Measurements from ENCODE around the gene ZSCAN29.
A peak's percentile ranks its signal among the peaks of the same experiment; 100 is the strongest.

The ZSCAN29 gene

GRCh38 chr15:43347114-43347513 is 23.7 kb downstream of the ZSCAN29 start:
- FAIRE-seq, result no peak

DNA sequence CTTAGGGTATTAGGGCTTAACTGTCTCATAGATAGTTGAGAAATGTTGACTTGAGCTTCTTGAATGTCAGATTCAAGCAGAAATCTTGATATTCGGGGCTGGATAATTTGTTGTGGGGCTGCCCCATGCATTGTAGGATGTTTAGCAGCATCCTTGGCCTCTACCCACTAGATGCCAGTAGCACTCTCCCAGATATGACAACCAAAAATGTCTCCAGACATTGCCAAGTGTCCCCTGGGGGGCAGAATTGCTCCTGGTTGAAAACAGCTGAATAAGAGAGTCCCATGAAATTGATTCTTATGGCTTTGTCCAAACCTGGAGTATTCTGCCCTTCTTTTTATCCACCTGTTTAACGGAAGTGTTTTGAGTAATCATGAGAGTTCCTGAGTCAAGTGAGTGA is 24.5 kb downstream of the ZSCAN29 start:
- FAIRE-seq, result no peak

- FAIRE-seq, result no peak
Observed at GRCh38 chr15:43330780-43331087, 40.1 kb downstream of the ZSCAN29 start.

DNA sequence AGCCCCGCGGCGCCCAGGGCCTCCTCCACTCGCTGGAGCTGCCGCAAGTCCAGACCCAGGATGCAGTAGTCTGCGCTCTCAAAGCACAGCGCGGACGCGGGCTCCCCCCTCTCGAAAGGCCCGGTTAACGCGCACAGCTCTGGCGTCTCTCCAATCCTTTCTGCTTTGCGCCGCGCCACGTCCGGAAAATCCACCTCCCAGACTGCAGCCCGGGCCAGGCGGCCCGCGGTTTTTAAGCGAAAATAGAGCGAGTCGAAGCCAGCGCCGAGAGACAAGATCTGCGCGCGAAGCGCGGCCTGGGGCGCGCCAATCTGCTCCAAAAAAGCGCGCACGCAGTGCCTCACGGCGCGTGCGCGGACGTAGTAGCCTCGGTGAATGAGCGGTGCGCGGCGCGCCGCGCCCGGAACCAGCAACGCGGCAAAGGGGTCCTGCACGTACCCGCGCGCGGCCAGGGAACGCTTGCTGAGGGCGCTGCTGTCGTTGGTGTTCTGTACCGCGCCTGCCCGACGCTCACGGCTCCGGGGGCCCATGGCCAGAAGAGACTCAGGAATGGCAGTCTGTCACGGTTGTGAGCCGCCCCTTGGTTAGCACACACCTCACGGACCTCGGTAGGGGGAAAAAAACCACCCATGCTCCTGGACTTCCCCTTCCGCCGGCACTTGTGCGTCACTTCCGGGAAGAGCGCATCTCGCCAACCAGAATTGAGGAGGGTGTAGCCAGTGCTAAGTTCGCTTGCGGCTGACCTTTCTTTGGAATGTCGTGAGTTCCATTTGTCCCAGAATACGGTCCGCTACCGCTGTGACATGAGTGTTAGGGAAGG is 40.7 kb downstream of the ZSCAN29 start, which contains the start of gene LCMT2:
Gene LCMT2 (minus strand): TSS at position 614 of the 820 bp plus-strand sequence. CDS start 84 bp downstream, at position 530.
- peak; percentile 76 for FAIRE-seq

DNA sequence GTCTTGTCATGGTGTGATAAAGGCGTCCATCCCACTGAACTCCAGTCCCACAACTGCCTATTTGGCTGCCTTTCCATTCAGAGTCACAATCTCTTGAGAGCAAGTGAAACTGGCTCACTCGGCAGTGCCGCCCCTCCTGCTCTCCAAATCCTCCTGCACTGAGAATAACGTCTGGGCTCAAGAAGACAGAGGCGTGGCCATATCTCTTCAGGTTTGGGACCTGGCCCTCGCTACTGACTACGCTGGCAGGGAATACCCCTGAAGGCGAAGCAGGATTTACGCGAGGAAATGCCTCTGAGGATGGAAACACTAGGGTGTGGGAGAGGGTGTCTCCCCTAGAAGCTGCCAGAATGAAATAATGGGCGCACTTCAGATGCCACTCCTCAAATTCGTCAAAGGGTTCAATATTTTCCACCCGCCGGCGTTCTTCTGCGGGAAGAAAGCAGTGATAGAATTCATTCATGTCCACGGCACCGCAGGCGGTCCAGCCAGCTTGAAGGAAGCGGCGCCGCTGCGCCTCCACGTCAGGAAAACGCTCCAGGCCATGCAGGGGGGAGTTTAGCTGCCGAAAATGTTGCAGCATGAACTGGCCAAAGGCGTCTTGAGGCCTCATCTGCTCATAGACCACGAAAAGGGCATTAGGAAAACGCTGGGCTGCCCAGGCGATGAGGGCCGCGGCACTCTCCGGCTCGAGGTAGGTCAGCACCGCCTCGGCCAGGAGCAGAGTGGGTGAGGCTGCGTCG is 41.5 kb downstream of the ZSCAN29 start:
- FAIRE-seq, result no peak

GRCh38 chr15:43325039-43325684 is 45.7 kb downstream of the ZSCAN29 start:
- no peak for FAIRE-seq

GRCh38 chr15:43318990-43319771 is 51.7 kb downstream of the ZSCAN29 start:
- no peak for FAIRE-seq

DNA sequence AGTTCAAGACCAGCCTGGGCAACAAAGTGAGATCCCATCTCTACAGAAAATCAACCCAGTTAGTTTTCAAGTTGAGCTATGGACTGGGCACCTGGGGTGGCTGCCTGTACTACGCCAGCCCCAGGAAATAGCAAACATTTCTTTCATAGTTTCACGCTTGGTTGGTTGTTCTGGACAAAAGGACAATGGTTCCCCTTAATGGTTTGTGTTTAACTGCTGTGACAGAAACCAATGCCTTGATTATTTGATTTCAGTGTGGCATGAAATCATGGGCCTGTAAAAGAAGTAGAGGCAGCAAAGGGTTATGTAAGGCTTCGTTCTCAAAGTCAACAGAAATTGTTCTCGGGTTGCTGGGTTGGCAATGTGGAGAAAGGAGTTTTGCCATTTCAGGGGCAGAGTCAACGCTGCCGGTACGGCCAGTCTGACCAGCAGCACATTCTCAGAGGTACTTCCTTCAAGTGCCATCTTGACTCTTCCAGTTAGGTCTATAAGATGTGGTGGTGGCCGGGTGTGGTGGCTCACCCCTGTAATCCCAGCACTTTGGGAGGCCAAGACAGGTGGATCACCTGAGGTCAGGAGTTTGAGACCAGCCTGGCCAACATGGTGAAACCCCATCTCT is 53.2 kb downstream of the ZSCAN29 start:
- no peak for FAIRE-seq

DNA sequence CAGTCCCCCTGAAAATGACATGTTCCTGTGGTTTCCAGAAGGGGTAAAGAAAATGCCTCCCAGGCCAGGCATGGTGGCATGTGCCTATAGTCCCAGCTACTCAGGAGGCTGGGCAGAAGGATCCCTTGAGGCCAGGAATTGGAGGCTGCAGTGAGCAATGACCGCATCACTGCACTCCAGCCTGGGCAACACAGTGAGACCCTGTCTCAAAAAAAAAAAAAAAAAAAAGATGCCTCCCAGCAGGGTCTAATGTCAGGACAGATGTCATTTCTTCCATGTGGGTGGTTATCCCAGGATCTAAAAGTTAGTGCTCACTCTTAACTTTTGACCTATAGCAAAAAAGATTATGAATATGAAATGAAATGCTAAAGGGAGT is 53.9 kb downstream of the ZSCAN29 start:
- FAIRE-seq, result no peak

DNA sequence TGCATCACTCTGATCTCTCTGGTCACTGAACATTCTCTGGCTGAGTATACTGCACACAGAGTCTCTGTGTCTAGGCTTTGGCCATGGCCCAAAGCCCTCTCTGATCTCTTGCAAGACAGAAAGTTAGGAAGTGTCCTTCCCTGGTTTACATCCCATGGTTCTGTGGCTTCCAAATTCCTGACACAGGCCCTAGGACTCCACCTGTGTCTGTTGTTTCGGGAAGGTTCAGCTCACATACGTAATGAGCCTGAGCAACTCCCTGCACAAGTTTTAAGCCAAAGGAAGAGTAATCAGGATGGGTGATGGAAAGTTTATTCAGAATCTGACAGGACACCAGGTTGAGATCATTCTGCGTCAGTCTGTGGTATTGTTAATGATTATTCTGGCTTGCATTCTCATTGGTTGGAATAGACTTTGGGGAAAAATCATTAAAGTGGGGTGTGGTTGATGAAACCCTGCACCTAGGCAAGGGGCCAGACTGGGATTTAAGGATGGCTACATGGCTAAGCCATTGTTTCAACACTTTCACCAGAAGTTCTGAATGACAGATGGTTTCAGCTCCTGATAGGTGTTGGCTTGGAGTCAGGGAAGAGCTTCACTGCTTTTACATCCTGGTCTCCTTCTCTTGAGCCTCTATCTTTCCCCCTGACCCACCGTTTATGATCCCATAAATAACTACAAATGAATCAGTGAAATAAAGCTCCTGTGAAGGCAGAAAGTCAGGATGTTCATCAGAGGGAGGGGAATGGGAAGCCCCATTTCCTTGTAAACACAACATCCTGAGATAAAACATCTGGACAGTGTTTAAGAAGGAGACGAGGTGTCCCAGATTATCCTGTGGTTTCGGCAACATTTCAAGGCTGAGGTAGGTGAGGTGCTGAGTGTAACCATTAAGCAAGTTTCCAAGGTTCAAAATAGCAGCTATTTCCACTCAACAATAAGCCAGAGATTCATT is 54.5 kb downstream of the ZSCAN29 start:
- no peak for FAIRE-seq

GRCh38 chr15:43314171-43314570 is 56.7 kb downstream of the ZSCAN29 start:
- no peak for FAIRE-seq

DNA sequence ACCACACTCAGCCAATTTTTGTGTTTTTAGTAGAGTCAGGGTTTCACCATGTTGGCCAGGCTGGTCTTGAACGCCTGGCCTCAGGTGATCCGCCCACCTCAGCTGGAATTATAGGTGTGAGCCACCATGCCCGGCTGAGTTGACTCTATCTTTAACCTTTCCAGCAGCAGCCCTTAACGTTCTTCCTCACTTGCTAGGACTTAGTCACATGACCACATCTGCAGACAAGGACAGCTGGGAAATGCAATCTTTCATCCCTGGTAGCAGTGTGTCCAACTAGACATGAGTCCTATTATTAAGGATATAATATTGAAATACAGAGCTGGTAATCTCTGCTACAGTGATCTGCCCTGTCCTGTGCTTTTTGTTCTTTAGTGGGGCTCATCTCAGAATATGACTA is 58.5 kb downstream of the ZSCAN29 start:
- FAIRE-seq, result no peak
